ENCODE data around the gene ZCCHC7. TPM values are rescaled to one million over a fixed set of nuclear protein-coding genes. Genes with fewer than 3 reads are reported as not detected.

The ZCCHC7 gene
- total and polyA plus RNA-seq, 2 donors (not counting 3 experiments of a cell fraction or from before 2014, with no cell fraction given): 7.4 to 14.8 TPM

DNA sequence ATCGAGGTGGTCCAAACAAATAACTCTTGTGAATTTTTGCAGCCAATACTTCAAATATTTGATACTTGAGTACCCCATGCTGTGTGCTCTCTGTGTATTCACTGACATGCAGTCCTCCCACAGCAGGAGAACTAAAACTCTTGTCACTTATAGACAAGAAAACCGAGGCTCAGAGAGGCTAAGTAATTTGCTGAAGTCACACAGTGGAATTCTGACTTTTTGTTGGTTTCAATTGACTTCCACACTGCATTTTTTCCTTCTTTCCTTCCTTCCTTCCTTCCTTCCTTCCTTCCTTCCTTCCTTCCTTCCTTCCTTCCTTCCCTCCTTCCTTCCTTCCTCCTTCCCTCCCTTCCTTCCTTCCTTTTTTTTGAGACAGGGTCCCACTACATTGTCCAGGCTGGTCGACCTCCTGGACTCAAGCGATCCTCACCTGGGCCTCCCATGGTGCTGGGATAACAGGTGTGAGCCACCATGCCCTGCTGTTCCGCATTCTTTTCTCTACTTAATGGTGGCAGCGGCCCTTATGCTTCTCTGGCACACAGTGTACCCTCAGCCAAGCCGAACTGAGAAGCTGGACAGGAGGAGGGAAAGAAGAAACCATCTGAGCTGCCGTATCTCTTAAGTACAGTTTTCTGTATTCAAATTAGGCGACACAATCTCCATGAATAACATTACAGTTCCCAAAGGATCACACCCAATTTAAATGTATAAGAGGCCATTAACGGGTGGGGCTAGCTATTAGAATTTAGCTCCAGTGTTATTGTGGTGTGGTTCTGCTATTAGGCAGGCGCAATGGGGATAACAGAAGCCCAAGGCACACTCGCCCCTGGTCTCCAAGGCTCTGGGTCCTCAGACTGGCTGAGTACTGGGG is 263.7 kb downstream of the ZCCHC7 start:
- no peak overlapping the region for H3K9ac ChIP-seq (replicated peaks; ENCODE audit: extremely low read depth, insufficient read depth, low read length)
- H3K79me2 ChIP-seq (ENCODE audit: control insufficient read depth, insufficient read depth, low read length): no peaks in the 10 kb centered on the region
- no peaks in the 10 kb centered on the region for H4K20me1 ChIP-seq (replicated peaks; ENCODE audit: control insufficient read depth, extremely low read depth, insufficient read depth, low read length)
- FAIRE-seq: no peak
- no peak overlapping the region for H3K27ac ChIP-seq (ENCODE audit: insufficient read depth, low read depth, low read length)
- no peaks in the 10 kb centered on the region for H3K27me3 ChIP-seq (ENCODE audit: control insufficient read depth in 2 of 2, insufficient read depth in 2 of 2, low read length in 2 of 2)
- DNase-seq (ENCODE audit: low read depth, low spot score): no peak
- no peak for TF ChIP-seq POLR2AphosphoS5 (IDR thresholded peaks at IDR 0.05; ENCODE audit: insufficient read depth, low read depth, low read length)
- TF ChIP-seq POLR2A (IDR thresholded peaks at IDR 0.05; ENCODE audit: low read depth, low read length): no peak
- no peak for TF ChIP-seq GATA2 (IDR thresholded peaks at IDR 0.05; ENCODE audit: insufficient read depth, insufficient read length, low read depth, low read length)
- BruUV-seq (replicated peaks): no TSS peak
- no peak overlapping the region for H2AFZ ChIP-seq (ENCODE audit: low read depth, low read length)
- H3K4me2 ChIP-seq (ENCODE audit: insufficient read depth, low read length): no peak overlapping the region
- no peaks in the 10 kb centered on the region for H3K9me3 ChIP-seq (replicated peaks; ENCODE audit: control insufficient read depth, insufficient read depth, low read length)
- H3K36me3 ChIP-seq (ENCODE audit: control insufficient read depth in 2 of 2, extremely low read depth in 1 of 2, insufficient read depth in 2 of 2, low read length in 2 of 2): no peaks in the 10 kb centered on the region
- no peaks in the 10 kb centered on the region for H3K9me1 ChIP-seq (replicated peaks; ENCODE audit: control insufficient read depth, extremely low read depth, insufficient read depth, low read length)
- CTCF ChIA-PET: interaction anchor here (0.5 to 1.5 kb wide), 2 partner anchors 388 to 426 kb away, joined by 3 to 8 read pairs; no protein-coding TSS in a partner anchor
- dilution Hi-C loops (cut with MboI; ENCODE audit: extremely low pct_ligation_motif_present, low sequenced_read_pairs) (no loop called here), intact Hi-C loops (cut with micrococcal nuclease) (no loop called here)
- H3K4me3 ChIP-seq (replicated peaks in 1 of 3; ENCODE audit: insufficient read depth in 1 of 3, low read depth in 1 of 3, low read length in 3 of 3): no peak overlapping the region
- no peaks in the 10 kb centered on the region for H3K4me1 ChIP-seq (ENCODE audit: control insufficient read depth, extremely low read depth, insufficient read depth, low read length)
- POLR2A ChIA-PET: no interaction called here

DNA sequence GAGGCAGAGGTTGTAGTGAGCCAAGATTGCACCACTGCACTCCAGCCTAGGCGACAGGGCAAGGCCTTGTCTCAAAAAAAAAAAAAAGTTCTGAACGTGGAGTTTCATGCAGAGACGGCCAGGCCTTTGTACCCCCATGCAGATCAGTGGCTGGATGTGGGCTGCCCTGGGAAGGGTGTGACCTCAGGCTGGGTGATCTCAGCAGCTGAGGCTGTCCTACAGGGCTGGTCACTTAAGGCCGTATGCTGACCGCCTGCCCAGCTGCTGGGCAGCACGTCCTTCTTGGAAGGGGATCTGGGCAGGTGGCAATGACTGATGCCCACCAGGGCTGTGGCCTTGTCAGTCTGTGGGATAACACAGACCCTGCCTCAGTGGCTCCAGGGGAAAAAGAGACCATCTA is 264.9 kb downstream of the ZCCHC7 start:
- H3K79me2 ChIP-seq (ENCODE audit: control insufficient read depth, insufficient read depth, low read length): no peaks in the 10 kb centered on the region
- no peak overlapping the region for H3K4me3 ChIP-seq (replicated peaks in 1 of 3; ENCODE audit: insufficient read depth in 1 of 3, low read depth in 1 of 3, low read length in 3 of 3)
- DNase-seq (ENCODE audit: low read depth, low spot score) (no peak), FAIRE-seq (no peak)
- intact Hi-C loops (cut with micrococcal nuclease): no loop called here
- H3K27ac ChIP-seq (ENCODE audit: insufficient read depth, low read depth, low read length): no peak overlapping the region
- no peaks in the 10 kb centered on the region for H3K9me1 ChIP-seq (replicated peaks; ENCODE audit: control insufficient read depth, extremely low read depth, insufficient read depth, low read length)
- no TSS peak for BruUV-seq (replicated peaks)
- no peaks in the 10 kb centered on the region for H3K9me3 ChIP-seq (replicated peaks; ENCODE audit: control insufficient read depth, insufficient read depth, low read length)
- H3K27me3 ChIP-seq (ENCODE audit: control insufficient read depth in 2 of 2, insufficient read depth in 2 of 2, low read length in 2 of 2): no peaks in the 10 kb centered on the region
- no peak overlapping the region for H2AFZ ChIP-seq (ENCODE audit: low read depth, low read length)
- H3K9ac ChIP-seq (replicated peaks; ENCODE audit: extremely low read depth, insufficient read depth, low read length): no peak overlapping the region
- H3K4me2 ChIP-seq (ENCODE audit: insufficient read depth, low read length): no peak overlapping the region
- ChIA-PET CTCF (interaction anchor here (0.6 to 1.5 kb wide), 2 partner anchors 8 to 389 kb away, joined by 3 to 8 read pairs; no protein-coding TSS in a partner anchor), POLR2A (no interaction called here)
- no peak for TF ChIP-seq CTCF (IDR thresholded peaks at IDR 0.05; ENCODE audit: extremely low read depth in 1 of 2, insufficient read depth in 1 of 2, low read depth in 1 of 2, low read length in 2 of 2)
- TF ChIP-seq GATA2 (IDR thresholded peaks at IDR 0.05; ENCODE audit: insufficient read depth, insufficient read length, low read depth, low read length): no peak
- no peak for TF ChIP-seq POLR2A (IDR thresholded peaks at IDR 0.05; ENCODE audit: low read depth, low read length)
- no peak for TF ChIP-seq JUN (IDR thresholded peaks at IDR 0.05; ENCODE audit: borderline replicate concordance, insufficient read depth, insufficient read length, low read depth)
- no peak for TF ChIP-seq EZH2 (IDR thresholded peaks at IDR 0.05; ENCODE audit: borderline replicate concordance, low read depth, low read length, severe bottlenecking)
- no peak for TF ChIP-seq MYC (IDR thresholded peaks at IDR 0.05; ENCODE audit: low read depth, low read length)
- TF ChIP-seq POLR2AphosphoS5 (IDR thresholded peaks at IDR 0.05; ENCODE audit: insufficient read depth, low read depth, low read length): no peak
- TF ChIP-seq, protein P1, sequence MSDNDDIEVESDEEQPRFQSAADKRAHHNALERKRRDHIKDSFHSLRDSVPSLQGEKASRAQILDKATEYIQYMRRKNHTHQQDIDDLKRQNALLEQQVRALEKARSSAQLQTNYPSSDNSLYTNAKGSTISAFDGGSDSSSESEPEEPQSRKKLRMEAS (IDR thresholded peaks at IDR 0.05; ENCODE audit: insufficient read depth, insufficient read length): no peak
- no peak for TF ChIP-seq FOS (IDR thresholded peaks at IDR 0.05; ENCODE audit: borderline replicate concordance, insufficient read depth, low read length)
- H3K36me3 ChIP-seq (ENCODE audit: control insufficient read depth in 2 of 2, extremely low read depth in 1 of 2, insufficient read depth in 2 of 2, low read length in 2 of 2): no peaks in the 10 kb centered on the region
- dilution Hi-C loops (cut with MboI; ENCODE audit: extremely low pct_ligation_motif_present, low sequenced_read_pairs): no loop called here
- H3K4me1 ChIP-seq (ENCODE audit: control insufficient read depth, extremely low read depth, insufficient read depth, low read length): no peaks in the 10 kb centered on the region
- no peaks in the 10 kb centered on the region for H4K20me1 ChIP-seq (replicated peaks; ENCODE audit: control insufficient read depth, extremely low read depth, insufficient read depth, low read length)
